Endodermal cell (in vitro differentiated cells): Measurements from ENCODE around the gene RETSAT. TPM values are rescaled to one million over a fixed set of nuclear protein-coding genes. Genes with fewer than 3 reads are reported as not detected.

Experiments used
- DNase-seq: peaks from one replicate; pipeline ENCODE4 v3.0.0-alpha.2; 2017
- H3K27ac ChIP-seq: 2 replicates; pipeline ENCODE4 v1.5.1; 2013; ENCODE audit warnings: mild to moderate bottlenecking, low read depth, low read length, moderate library complexity
- H3K27me3 ChIP-seq: 2 replicates; pipeline ENCODE4 v1.6.1; 2013; ENCODE audit warnings: mild to moderate bottlenecking, low read length, moderate library complexity; ENCODE audit not compliant: insufficient read depth, control insufficient read depth, poor library complexity, severe bottlenecking
- H3K36me3 ChIP-seq: 2 replicates; pipeline ENCODE4 v1.7.0; 2013; ENCODE audit warnings: mild to moderate bottlenecking, low read length, moderate library complexity; ENCODE audit not compliant: control insufficient read depth, insufficient read depth
- H3K4me1 ChIP-seq: one replicate; pipeline ENCODE4 v1.7.0; 2013; ENCODE audit warnings: low read length; ENCODE audit not compliant: control insufficient read depth, insufficient read depth
- H3K4me3 ChIP-seq: 2 replicates; pipeline ENCODE4 v1.5.1; 2013; ENCODE audit warnings: mild to moderate bottlenecking, low read length, moderate library complexity
- H3K9ac ChIP-seq: 2 replicates; pipeline ENCODE4 v1.6.1; 2013; ENCODE audit warnings: mild to moderate bottlenecking, low read length, moderate library complexity; ENCODE audit not compliant: poor library complexity, severe bottlenecking; ENCODE audit errors: extremely low read depth
- H3K9me3 ChIP-seq: 2 replicates; pipeline ENCODE4 v1.6.1; 2013; ENCODE audit warnings: mild to moderate bottlenecking, low read length, moderate library complexity; ENCODE audit not compliant: control insufficient read depth
- H3K27ac Mint-ChIP-seq: 2 replicates; pipeline ENCODE4 v1.8.0; 2020; ENCODE audit warnings: mixed read lengths
- H3K27me3 Mint-ChIP-seq: 2 replicates; pipeline ENCODE4 v1.8.0; 2021; ENCODE audit warnings: mild to moderate bottlenecking, mixed read lengths; ENCODE audit not compliant: insufficient read depth
- H3K36me3 Mint-ChIP-seq: 2 replicates; pipeline ENCODE4 v1.8.0; 2020; ENCODE audit warnings: low read depth, mixed read lengths
- H3K4me1 Mint-ChIP-seq: 2 replicates; pipeline ENCODE4 v1.8.0; 2020; ENCODE audit warnings: mixed read lengths
- H3K4me3 Mint-ChIP-seq: 2 replicates; pipeline ENCODE4 v1.8.0; 2020; ENCODE audit warnings: mild to moderate bottlenecking, moderate library complexity, mixed read lengths
- H3K9me3 Mint-ChIP-seq: 2 replicates; pipeline ENCODE4 v1.8.0; 2020; ENCODE audit warnings: mild to moderate bottlenecking, mixed read lengths
- WGBS, 2 experiments: methylation state at CpG; one replicate each; pipeline versions ENCODE4 v1.1.5 to v1.1.7; 2013; ENCODE audit warnings: missing lambda C conversion rate in 2 of 2, mixed read lengths in 1 of 2; ENCODE audit not compliant: insufficient coverage in 1 of 2, insufficient read length in 1 of 2; 5-methylcytosine and 5-hydroxymethylcytosine counted together
- total RNA-seq, 2 donors: library from RNA; stranded (reverse); fragmentation: NEBNext Ultra II Directional in 1 of 2; extraction: Animal tissue kit (Norgen Biotek cat#: 25700) in 1 of 2; gene quantifications; 2 replicates in 1 of 2; 3 replicates in 1 of 2; pipeline ENCODE4 v1.2.1, GENCODE V29; 2021
- TF ChIP-seq, protein P1 (sequence below): fragments of 200-600 bp; sonication (generic); conservative IDR thresholded peaks from 2 replicates; pipeline ENCODE4 v1.5.0; 2021; ENCODE audit warnings: antibody characterized with exemption, mild to moderate bottlenecking

Gene RETSAT
- total RNA-seq, 2 donors from 2014 or later = 12.7 to 19.7 TPM

DNA sequence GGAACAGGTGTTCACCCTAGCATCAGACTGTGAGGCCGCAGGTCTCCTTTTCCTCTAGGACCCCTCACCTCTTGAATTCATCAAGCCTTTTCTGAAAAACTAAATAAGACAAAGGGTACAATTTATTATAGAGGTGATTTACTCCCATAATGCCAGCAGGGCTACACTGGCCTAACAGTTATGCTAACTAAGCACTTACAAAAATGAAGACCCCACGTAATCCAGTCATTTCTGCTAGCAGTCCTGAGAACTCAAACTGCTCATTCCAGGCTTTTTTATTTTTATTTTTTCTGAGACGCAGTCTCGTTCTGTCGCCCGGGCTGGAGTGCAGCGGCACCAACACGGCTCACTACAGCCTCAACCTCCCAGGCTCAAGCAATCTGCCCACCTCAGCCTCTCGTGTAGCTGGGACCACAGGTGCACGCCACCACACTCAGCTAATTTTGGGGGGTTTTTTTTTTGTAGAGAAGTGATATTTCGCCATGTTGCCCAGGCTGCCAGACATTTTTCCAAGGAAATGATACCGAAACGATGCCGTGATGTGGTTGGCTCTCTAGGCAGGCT is 41.7 kb upstream of the RETSAT start:
- Mint-ChIP-seq H3K27me3 (no peaks in the 10 kb centered on the region), H3K4me1 (no peaks in the 10 kb centered on the region), H3K27ac (no peak overlapping the region), H3K4me3 (no peak overlapping the region), H3K36me3 (peaks cover 40% of the 10 kb centered on the region), H3K9me3 (no peaks in the 10 kb centered on the region)
- Histone ChIP-seq H3K27me3 (no peaks in the 10 kb centered on the region), H3K4me3 (no peak overlapping the region), H3K9ac (no peak overlapping the region), H3K27ac (no peak overlapping the region), H3K4me1 (no peaks in the 10 kb centered on the region), H3K36me3 (peaks cover 7% of the 10 kb centered on the region), H3K9me3 (no peaks in the 10 kb centered on the region)
- TF ChIP-seq, protein P1, sequence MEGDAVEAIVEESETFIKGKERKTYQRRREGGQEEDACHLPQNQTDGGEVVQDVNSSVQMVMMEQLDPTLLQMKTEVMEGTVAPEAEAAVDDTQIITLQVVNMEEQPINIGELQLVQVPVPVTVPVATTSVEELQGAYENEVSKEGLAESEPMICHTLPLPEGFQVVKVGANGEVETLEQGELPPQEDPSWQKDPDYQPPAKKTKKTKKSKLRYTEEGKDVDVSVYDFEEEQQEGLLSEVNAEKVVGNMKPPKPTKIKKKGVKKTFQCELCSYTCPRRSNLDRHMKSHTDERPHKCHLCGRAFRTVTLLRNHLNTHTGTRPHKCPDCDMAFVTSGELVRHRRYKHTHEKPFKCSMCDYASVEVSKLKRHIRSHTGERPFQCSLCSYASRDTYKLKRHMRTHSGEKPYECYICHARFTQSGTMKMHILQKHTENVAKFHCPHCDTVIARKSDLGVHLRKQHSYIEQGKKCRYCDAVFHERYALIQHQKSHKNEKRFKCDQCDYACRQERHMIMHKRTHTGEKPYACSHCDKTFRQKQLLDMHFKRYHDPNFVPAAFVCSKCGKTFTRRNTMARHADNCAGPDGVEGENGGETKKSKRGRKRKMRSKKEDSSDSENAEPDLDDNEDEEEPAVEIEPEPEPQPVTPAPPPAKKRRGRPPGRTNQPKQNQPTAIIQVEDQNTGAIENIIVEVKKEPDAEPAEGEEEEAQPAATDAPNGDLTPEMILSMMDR = no peak
- 87 to 91% methylated on average over 11 to 14 of the region's 14 CpGs for WGBS, 2 experiments
- DNase-seq = no peak

DNA sequence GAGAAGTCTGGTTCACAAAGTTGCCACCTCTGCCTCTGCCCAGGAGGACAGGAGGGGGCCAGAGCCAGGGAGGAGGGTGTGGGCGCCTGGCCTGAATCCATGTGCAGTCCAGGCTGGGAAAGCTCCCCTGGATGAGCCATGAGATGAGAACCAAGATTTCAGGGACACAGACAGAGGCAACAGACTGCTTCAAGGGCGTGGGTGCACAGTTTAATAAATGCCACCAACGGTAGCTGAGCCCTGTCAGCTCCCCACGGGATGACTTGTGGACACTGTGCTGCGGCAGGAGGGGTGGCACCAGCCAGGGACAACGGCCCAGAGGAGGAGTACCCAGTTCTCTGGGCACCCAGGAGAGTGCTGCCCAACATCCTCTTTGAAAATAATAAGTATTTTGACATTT is 40.6 kb upstream of the RETSAT start:
- TF ChIP-seq, protein P1 = no peak
- no peaks in the 10 kb centered on the region for H3K4me1 ChIP-seq
- Mint-ChIP-seq H3K27me3 (no peaks in the 10 kb centered on the region), H3K36me3 (peaks cover 30% of the 10 kb centered on the region), H3K9me3 (no peaks in the 10 kb centered on the region), H3K4me1 (no peaks in the 10 kb centered on the region), H3K4me3 (no peak overlapping the region), H3K27ac (no peak overlapping the region)
- peaks cover 15% of the 10 kb centered on the region for H3K36me3 ChIP-seq
- H3K9me3 ChIP-seq = no peaks in the 10 kb centered on the region
- DNase-seq = no peak
- no peak overlapping the region for H3K9ac ChIP-seq
- H3K27ac ChIP-seq = no peak overlapping the region
- 89 to 96% methylated on average over 6 of the region's 6 CpGs for WGBS, 2 experiments
- no peak overlapping the region for H3K4me3 ChIP-seq
- no peaks in the 10 kb centered on the region for H3K27me3 ChIP-seq

DNA sequence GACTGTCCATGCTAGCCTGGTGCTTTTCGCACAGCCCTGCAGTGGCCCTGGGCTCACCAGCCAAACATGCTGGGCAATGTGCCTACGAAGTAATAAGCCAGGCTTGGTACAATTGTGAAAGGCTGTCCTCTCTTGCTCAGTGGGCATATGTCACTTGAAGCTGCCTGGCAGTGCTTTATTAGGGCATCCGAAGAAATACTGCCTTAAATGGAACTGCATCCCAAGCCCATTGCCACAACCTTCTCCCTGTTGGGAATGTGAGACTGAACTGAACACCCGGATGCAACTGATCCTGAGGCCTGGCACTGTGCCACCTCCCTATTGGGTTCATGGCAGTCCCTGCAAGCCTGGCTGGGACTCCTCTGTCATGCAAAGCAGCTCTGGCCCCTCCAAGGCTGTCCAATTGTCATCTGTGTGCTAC is 39.9 kb upstream of the RETSAT start:
- no peak for DNase-seq
- H3K9me3 ChIP-seq = no peaks in the 10 kb centered on the region
- Mint-ChIP-seq H3K27ac (no peak overlapping the region), H3K36me3 (peaks cover 27% of the 10 kb centered on the region), H3K27me3 (no peaks in the 10 kb centered on the region), H3K4me3 (no peak overlapping the region), H3K9me3 (no peaks in the 10 kb centered on the region), H3K4me1 (no peaks in the 10 kb centered on the region)
- H3K9ac ChIP-seq = no peak overlapping the region
- H3K4me1 ChIP-seq = no peaks in the 10 kb centered on the region
- TF ChIP-seq, protein P1 = no peak
- H3K27me3 ChIP-seq = no peaks in the 10 kb centered on the region
- no peak overlapping the region for H3K27ac ChIP-seq
- H3K36me3 ChIP-seq = peaks cover 15% of the 10 kb centered on the region
- WGBS, 2 experiments = 96 to 97% methylated on average over 4 of the region's 4 CpGs
- no peak overlapping the region for H3K4me3 ChIP-seq
